NCI-H1436 (cell line): ENCODE results near the gene AHCYL2.

Source experiments
- DNase-seq: peaks from one replicate; lab custom pipeline; 2025; lab: John Stamatoyannopoulos, UW

Gene AHCYL2

DNA sequence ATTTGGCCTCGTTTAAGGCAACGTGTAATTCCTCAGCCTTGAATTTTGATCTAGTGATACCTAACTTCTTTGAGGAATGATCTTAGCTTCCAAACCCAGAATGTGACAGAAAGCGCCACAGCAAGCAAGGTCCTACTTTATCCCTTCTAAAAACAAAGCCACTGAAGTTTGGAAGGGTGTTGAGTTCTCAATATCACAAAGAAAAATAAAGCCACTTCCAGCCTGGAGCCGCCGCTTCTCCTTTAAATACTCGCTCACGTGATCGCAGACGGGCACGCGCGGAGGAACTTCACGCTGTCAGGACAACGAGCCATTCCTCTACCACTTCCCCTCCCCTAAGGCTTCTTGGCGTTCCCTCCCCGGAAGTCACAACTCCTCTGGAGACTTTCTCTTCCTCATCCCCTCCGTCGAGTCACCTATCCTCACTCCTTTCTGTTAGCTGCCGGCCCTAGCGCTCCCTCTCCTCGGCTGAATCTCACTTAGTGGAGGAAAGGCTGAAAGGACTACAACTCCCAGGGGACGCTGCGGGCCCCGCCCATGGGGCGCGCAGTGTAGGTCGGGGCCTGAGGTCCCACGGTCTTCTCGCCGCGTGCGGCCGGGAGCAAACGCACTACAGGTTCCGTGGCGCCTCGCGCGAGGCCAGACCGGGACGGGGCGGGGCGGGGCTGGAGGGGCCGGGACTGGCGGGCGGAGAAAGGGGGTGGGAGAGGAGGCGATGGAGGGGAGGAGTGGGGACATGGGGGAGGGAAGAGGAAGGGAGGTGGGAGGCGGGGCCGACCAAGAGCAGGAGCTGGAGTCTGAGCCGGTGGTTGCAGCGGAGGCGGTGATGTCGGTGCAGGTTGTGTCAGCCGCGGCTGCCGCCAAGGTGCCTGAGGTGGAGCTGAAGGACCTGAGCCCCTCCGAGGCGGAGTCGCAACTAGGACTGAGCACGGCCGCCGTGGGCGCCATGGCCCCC is at the start of gene AHCYL2:
TSS of gene AHCYL2 (plus strand) at position 780 of the 955 bp plus-strand sequence.
- DNase-seq, result peak; percentile 95

DNA sequence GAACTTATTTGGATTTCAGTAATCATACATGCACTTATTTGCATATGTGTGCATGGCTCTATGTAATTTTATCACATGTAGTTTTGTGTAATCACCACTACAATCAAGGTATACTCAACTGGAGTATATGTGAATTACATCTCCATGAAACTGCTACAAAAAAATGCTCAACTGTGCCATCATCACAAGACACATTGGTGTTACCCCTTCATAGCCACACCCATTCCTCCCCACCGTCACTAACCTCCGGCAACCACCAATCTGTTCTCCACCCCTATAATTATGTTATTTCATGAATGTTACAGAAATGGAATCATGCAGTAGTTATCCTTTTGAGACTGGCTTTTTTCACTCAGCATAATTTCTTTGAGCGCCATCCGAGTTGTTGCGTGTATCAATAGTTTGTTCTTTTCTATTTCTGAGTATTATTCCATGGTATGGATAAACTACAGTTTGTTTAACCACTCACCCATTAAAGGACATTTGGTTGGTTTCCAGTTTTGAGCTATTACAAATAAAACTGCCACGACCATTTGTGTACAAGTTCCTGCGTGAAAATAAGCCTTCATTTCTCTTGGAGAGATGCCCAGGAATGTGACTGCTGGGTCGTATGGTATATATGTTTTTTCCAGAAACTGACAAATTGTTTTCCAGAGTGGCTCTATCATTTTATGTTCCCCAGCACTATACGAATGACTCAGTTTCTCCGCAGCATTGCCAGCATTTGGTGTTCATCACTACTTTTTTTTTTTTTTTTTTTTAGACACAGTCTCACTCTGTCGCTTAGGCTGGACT is 47.7 kb upstream of the AHCYL2 start:
- peak; percentile 21 for DNase-seq

DNA sequence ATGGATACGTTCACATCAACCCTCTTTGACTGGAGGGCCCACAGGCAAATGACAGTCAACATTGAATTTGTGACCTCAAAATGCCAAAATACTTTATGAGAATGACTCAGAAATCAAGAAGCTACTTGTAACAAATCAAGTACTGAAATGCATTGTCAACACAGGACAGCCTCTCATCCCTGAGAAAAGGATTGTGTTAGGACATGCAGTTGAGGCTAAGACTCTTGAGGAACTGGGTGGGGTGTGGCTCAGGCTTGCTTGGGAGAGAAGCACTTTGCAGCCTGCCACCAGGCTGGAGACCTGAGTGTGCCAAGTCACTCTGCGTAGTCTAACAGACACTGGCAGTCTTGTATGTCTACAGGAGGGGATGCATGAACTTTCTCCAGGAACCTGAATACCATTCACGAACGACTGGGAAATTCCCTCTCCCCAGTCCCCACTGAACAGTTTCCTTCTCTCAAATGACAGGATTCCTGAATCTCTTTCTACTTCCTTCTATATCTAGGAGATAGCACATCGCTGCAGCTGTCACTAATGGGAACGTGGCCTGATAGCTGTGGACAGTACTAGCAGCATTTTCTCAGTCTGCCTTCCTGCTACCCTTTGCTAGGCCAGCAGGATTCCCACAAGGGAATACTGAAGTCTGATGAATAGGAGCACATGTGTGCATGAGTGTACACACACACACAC is 39.7 kb upstream of the AHCYL2 start:
- no peak for DNase-seq

DNA sequence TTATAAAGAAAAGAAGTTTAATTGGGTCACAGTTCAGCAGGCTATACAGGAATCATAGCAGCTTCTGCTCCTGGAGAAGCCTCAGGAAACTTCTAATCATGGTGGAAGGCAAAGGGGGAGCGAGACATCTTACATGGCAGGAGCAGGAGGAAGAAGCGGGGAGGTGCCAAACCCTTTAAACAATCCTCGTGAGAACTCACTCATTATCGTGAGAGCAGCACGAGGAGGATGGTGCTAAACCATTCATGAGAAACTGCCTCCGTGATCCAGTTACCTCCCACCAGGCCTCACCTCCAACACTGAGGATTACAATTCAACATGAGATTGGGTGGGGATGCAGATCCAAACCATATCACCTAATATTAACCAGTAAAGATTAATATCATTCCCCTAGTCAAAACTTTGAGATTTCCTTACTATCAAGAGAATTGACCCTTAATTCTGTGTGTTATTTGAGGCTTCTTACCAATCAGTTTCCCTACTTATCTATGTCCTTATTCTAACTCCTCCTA is 38.0 kb upstream of the AHCYL2 start:
- DNase-seq, result no peak

DNA sequence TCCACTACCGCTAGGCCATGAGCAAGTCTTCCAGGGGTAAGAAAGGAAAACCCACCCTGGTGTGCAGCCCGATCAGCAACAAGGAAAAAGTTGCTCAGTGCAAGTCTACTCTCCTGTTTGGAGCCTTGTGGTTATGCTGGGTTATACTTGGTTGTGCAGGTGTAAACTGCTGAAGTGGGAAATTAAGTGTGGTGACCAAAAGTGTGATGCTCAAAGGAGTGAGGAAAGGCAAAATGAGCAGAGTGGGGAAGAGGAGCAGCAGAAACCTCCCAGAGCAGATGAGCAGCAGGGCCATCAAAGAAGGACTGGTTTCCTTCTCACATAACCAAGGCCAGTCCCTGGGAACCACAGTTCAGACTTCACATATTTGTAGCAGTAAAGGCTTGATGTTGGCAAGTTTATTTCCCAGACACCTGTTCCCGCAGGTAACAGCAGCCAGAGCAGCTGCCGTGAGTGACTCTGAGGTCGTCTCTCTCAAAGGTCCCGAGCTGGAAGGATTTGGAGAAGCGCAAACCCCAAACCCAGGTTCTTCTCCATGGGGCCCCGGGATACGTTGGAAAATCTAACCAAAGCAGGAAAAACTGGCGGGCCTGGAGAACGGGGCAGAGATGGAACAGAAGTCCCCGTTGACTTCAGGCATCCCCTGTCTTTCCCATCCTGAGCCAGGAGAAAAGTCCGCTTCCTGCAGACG is 37.0 kb upstream of the AHCYL2 start:
- no peak for DNase-seq

DNA sequence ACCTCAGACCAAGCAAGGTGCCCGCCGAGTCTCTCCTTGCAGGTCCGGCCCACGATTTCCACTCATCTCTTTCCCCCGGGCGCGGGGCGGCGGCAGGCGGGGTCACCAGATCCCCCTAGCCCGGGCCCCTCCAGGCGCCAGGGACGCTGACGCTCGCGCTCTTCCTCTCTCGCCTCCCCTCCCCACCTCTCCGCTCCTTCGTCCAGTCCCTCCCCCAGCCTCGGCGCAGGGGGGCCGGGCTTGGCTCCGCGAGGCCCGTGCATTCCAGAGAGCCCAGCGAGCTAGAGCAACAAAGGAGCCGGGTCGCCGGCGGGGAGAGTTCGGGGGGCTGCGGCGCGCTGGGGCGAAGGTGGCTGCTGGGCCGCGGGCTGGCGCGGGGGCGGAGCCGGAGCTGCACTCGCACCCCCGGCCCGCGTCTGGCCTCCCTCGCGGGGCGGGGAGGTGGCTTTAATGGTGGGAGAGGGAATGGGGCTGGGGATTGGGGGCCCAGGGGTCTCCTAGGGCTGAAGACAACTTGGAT is 36.4 kb upstream of the AHCYL2 start, which contains the start of gene SMO:
TSS of gene SMO (plus strand) at position 262 of the 520 bp plus-strand sequence. CDS start 519 bp downstream, outside the sequence.
- peak; percentile 16 for DNase-seq

DNA sequence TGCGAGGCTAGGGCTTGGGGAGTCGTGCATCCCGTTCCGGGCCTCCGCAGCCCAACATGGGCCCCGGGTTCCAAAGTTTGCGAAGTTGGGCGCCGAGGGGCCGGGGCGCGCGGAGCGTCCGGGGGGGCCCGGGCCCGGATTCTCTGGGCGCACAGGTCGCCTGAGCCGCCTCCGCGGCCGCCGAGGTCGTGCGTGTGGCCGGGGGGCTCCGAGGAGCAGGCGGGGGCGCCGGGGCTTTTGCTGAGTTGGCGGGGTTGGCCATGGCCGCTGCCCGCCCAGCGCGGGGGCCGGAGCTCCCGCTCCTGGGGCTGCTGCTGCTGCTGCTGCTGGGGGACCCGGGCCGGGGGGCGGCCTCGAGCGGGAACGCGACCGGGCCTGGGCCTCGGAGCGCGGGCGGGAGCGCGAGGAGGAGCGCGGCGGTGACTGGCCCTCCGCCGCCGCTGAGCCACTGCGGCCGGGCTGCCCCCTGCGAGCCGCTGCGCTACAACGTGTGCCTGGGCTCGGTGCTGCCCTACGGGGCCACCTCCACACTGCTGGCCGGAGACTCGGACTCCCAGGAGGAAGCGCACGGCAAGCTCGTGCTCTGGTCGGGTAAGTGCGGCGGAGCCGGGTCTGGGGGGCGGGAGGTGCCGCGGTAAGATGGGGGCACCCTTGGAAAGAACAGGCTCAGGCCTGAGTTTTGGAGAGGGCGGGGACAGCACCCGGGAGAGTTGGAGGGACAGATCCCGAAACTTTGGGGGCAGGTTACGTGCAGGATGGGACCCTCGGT is 35.8 kb upstream of the AHCYL2 start:
- DNase-seq, result no peak

DNA sequence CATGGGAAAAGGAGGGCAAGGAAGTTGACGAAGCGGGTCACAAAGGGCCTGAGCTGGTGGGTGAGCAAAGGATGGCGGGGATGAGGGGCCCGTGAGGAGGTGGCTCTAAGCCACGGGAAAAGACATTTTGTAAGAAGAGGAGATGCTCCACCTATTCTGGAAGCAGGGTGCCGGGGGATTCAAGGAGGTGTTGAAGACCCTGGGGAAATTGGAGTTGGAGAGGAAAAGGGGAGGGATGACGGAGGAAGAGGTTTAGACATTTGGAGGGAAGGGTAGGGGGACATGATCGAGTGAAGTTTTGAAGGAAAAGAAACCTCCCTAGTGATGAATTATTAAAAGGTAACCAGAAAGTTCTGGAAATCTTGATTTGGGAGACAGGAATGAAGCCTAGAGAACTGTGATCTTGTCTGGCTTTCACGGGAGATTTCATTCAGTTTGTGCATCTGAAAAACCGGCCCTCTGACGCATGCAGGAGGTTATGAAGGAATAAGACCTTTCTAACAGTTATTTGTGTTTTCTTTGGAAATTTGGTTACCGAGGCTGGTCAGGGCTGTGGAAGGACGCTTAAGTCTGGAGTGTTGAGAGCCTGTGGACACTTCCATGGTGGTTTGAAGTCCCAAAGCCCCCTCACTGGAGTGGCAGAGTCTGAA is 35.0 kb upstream of the AHCYL2 start:
- DNase-seq, result no peak

DNA sequence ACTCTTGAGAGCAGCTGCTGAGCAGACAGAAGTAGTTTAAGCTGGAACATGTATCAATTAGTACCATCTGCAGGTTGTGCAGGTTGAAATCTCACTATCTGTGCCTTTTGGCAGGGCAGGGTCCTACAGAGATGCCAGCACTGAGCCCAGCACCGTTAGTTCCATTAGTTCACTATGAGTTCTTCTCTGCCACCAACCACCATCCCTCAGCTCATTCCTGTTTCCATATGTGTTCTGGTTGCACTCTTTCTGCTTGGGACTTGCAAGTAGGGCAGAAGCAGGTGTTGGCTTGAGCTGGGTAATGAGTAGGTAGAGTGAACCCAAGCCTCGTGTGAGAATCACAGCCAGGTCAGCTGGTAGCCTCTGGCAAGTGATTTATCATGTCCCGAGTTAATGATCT is 33.6 kb upstream of the AHCYL2 start:
- DNase-seq, result no peak

DNA sequence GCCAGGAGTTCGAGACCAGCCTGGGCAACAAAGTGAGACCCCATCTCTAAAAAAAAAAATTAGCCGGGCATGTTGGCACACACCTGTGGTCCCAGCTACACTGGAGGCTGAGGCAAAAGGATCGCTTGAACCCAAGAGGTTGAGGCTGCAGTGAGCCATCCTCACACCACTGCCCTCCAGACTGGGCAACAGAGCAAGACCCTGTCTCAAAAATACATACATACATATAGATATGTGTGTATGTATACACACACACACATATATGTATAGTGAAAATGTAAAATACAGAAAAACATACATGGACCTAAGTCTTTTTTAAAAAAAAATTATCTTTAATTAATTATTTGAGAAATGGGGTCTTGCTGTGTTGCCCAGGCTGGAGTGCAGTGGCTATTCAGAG is 30.9 kb upstream of the AHCYL2 start:
- no peak for DNase-seq

DNA sequence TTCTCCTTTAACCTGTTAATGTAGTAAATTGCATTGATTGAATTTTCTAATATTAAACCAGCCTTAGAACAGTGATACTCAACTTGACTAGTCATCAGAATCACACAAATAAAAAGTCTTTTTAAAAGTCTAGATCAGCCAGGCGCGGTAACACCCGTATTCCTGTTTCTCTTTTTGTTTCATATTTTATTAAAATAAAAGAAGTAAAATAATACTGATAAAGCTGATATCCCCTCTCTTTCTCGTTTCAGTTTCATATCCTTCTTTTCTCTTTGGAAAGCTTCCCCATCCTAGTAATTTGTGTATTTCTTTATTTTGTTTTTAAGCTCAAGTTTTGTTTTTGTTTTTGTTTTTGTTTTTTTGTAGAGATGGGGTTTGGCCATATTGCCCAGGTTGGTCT is 27.1 kb upstream of the AHCYL2 start:
- DNase-seq, result no peak

DNA sequence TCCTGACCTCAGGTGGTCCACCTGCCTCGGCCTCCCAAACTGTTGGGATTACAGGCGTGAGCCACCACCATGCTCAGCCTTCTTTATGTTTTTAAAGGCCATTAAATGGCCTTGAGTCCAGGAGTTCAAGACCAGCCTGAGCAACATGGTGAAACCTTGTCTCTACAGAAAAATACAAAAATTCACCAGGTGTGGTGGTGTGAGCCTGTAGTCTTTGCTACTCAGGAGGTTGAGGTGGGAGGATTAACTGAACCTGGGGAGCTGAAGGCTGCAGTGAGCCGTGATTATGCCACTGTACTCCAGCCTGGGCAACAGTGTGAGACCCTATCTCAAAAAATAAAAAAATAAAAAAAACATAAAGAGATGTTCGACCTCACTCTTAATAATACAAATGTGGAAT is 25.4 kb upstream of the AHCYL2 start:
- DNase-seq, result no peak

DNA sequence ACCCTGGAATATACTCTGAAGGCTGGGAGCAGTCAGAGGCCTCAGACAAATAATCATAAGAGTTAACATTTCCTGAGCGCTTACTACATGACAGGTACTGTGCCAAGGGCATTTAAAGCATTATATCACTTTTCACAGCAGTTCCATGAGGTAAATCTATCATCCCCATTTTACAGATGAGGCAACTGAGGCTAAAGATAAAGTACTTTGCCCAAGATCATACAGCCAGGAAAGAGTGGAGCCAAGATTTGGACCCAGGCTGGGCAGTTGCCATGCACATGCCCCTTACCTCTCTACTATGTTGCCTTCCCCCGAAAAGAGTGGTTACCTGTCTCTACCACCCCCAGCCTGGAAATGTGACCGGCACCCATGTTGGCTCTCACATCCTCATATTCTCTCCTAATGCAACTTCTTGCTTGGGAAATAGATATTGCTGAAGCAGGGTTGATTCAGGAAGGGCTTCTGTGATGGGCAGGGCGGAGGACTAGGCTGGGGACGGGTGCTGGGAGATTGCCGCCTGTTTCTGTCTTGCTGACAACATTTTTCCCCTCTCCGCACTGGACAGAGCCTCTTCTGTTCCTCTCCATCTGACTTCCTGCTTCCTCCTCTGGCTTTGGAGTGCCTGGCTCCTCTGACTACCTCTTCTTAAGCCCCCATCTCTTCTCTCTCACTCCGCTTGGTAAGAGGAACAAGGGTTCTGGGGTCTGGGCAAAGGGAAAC is 22.6 kb upstream of the AHCYL2 start:
- no peak for DNase-seq

DNA sequence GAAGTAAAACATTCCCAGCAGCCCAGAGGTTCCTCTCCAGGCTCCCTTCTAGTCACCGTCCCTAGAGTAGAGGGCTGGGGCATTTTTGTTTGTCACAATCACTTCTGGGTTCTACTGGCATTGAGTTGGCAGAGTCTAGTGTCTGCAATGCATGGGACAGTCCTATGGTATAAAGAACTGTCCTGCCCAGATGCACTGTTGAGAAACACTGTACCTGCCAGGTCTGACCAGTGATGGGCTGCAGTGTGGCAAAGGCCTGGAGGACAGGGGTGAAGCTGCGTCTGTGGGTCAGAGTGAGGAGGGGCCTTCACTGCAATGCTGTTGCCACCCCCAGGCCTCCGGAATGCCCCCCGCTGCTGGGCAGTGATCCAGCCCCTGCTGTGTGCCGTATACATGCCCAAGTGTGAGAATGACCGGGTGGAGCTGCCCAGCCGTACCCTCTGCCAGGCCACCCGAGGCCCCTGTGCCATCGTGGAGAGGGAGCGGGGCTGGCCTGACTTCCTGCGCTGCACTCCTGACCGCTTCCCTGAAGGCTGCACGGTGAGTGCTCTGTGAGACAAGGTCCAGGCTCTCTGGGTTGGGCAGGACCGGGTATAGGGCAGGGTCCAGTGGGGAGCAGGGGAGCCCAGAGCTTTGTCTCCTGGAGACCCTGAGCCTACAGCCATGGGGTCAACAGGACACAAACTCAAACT is 21.6 kb upstream of the AHCYL2 start:
- DNase-seq, result no peak

DNA sequence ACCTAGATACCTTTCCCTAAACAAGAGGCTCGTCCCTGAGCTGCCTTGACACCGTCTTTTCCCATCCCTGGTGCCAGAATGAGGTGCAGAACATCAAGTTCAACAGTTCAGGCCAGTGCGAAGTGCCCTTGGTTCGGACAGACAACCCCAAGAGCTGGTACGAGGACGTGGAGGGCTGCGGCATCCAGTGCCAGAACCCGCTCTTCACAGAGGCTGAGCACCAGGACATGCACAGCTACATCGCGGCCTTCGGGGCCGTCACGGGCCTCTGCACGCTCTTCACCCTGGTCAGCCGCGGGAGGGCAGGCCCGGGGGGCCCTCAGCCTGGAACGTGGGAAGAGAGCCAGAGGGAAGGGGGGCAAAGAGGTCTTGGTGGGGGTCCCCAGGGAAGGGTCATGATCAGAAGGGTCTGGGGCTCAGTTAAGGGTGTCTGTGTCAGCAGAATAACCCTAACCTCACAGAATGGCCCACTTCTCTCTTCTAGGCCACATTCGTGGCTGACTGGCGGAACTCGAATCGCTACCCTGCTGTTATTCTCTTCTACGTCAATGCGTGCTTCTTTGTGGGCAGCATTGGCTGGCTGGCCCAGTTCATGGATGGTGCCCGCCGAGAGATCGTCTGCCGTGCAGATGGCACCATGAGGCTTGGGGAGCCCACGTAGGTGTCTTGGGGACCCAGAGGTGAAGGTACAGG is 19.6 kb upstream of the AHCYL2 start:
- DNase-seq, result no peak

DNA sequence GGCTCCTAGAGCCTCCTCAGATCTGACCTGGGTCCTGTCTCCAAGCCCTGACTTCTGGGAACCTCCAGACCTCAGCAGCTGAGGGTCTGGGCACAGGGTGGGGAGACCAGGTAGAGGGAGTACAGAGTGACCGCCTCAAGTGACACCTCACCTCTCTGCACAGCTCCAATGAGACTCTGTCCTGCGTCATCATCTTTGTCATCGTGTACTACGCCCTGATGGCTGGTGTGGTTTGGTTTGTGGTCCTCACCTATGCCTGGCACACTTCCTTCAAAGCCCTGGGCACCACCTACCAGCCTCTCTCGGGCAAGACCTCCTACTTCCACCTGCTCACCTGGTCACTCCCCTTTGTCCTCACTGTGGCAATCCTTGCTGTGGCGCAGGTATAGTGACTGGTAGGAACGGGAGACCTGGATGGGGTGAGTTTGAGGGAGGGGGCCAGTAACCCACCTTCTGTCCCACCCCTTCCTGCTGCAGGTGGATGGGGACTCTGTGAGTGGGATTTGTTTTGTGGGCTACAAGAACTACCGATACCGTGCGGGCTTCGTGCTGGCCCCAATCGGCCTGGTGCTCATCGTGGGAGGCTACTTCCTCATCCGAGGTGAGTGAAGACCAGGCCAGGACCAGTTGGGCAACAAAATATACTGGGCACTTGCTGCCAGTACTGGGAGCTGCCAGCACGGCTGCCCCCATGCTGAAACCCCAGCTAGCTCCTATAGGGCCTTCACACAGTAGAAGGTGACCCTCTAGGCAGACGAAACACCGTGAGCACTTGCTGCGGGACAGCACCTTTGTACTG is 18.6 kb upstream of the AHCYL2 start:
- no peak for DNase-seq

DNA sequence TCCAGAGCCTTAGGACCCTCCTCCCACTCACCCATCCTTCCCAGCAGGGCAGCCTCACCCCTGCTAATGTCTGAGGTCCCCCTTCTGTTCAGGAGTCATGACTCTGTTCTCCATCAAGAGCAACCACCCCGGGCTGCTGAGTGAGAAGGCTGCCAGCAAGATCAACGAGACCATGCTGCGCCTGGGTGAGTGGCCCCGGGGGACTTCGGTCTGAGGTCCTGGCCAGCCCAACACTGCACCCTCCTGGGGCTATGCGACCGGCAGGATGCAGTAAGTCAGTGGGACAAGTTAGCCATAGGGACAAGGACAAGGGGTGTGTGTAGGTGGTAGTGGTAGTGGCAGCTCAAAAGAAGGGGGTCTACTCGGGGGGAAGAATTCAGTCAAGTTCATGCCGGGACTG is 16.2 kb upstream of the AHCYL2 start:
- DNase-seq, result peak; percentile 8
